ENCODE measurements around the gene MNT. TPM values are rescaled to one million over a fixed set of nuclear protein-coding genes. Genes with fewer than 3 reads are reported as not detected.

The MNT gene
- total and polyA plus RNA-seq, 2 experiments from 2014 or later = 5.7 to 6.4 TPM

- no peaks in the 10 kb centered on the region for H3K4me1 ChIP-seq (ENCODE audit: insufficient read depth)
- no peak overlapping the region for H3K27ac Mint-ChIP-seq
- H3K9me2 ChIP-seq (ENCODE audit: insufficient read depth) = no peaks in the 10 kb centered on the region
- 0 out of 2 replicates have a peak, but pooled peaks cover under 1% of the 10 kb centered on the region for H3F3A ChIP-seq (replicated peaks; ENCODE audit: low read depth)
- H3K9me3 Mint-ChIP-seq = peaks cover 9% of the 10 kb centered on the region
- H3K4me3 Mint-ChIP-seq = no peak overlapping the region
- H3K36me3 Mint-ChIP-seq (ENCODE audit: low read depth) = peaks cover 59% of the 10 kb centered on the region
- ATAC-seq = no peak
- TF ChIP-seq ZNF462 (CRISPR knock-in tag; IDR thresholded peaks at IDR 0.05) (no peak), NANOG (IDR thresholded peaks at IDR 0.05; ENCODE audit: borderline replicate concordance) (no peak), CREB1 (CRISPR knock-in tag; IDR thresholded peaks at IDR 0.05; ENCODE audit: low read depth) (no peak), EZH2 (IDR thresholded peaks at IDR 0.05; ENCODE audit: low read depth, unreplicated experiment) (no peak)
- TF ChIP-seq, protein P1, sequence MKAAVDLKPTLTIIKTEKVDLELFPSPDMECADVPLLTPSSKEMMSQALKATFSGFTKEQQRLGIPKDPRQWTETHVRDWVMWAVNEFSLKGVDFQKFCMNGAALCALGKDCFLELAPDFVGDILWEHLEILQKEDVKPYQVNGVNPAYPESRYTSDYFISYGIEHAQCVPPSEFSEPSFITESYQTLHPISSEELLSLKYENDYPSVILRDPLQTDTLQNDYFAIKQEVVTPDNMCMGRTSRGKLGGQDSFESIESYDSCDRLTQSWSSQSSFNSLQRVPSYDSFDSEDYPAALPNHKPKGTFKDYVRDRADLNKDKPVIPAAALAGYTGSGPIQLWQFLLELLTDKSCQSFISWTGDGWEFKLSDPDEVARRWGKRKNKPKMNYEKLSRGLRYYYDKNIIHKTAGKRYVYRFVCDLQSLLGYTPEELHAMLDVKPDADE (IDR thresholded peaks at IDR 0.05) = no peak
- TF ChIP-seq, protein P2, sequence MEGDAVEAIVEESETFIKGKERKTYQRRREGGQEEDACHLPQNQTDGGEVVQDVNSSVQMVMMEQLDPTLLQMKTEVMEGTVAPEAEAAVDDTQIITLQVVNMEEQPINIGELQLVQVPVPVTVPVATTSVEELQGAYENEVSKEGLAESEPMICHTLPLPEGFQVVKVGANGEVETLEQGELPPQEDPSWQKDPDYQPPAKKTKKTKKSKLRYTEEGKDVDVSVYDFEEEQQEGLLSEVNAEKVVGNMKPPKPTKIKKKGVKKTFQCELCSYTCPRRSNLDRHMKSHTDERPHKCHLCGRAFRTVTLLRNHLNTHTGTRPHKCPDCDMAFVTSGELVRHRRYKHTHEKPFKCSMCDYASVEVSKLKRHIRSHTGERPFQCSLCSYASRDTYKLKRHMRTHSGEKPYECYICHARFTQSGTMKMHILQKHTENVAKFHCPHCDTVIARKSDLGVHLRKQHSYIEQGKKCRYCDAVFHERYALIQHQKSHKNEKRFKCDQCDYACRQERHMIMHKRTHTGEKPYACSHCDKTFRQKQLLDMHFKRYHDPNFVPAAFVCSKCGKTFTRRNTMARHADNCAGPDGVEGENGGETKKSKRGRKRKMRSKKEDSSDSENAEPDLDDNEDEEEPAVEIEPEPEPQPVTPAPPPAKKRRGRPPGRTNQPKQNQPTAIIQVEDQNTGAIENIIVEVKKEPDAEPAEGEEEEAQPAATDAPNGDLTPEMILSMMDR (conservative IDR thresholded peaks at IDR 0.05; ENCODE audit: low read depth in 2 of 2) = no peak
- H2AFZ ChIP-seq = no peak overlapping the region
- H3K27me3 Mint-ChIP-seq (ENCODE audit: insufficient read depth, low read depth, poor library complexity) = no peaks in the 10 kb centered on the region
- DNase-seq (ENCODE audit: low spot score) = no peak
- H3K4me1 Mint-ChIP-seq = peaks cover under 1% of the 10 kb centered on the region; the same call in 1 of the 3 replicates
- peaks cover 28% of the 10 kb centered on the region for H3K36me3 ChIP-seq (ENCODE audit: insufficient read depth)
- no peak overlapping the region for H3K4me3 ChIP-seq
- H3K4me2 ChIP-seq = no peak overlapping the region
- H3K27ac ChIP-seq (ENCODE audit: low read depth) = no peak overlapping the region
- 0 out of 2 replicates have a peak, but pooled peaks cover 5% of the 10 kb centered on the region for H4K20me1 ChIP-seq (replicated peaks; ENCODE audit: insufficient read depth)
- peaks cover 7% of the 10 kb centered on the region; the same call in 1 of the 2 replicates for H3K79me2 ChIP-seq (replicated peaks; ENCODE audit: insufficient read depth)
- H3K27me3 ChIP-seq (ENCODE audit: insufficient read depth) = no peaks in the 10 kb centered on the region
Observed at GRCh38 chr17:2442166-2442565, 41.3 kb upstream of the MNT start.
